Heart right ventricle (tissue), 16 donors: ENCODE measurements around the gene FBL. TPM values are rescaled to one million over a fixed set of nuclear protein-coding genes. Genes with fewer than 3 reads are reported as not detected.

Experiments
- ATAC-seq, 8 donors: fragments of 200-7000 bp; cut with Tn5 transposase; one replicate each; pipeline ENCODE4 v1.9.1; 2020; ENCODE audit warnings: mild to moderate bottlenecking in 8 of 8, moderate library complexity in 8 of 8, moderate number of reproducible peaks in 1 of 8
- DNase-seq, 2 donors: peaks; one replicate each; pipeline ENCODE4 v3.0.0-alpha.2; 2020
- H3K27ac ChIP-seq, 10 donors: fragments of 200-600 bp; sonication (generic) in 2 of 10; one replicate each; pipeline versions ENCODE4 v1.5.0 to v1.8.0; 2020 to 2022; ENCODE audit warnings: mild to moderate bottlenecking in 3 of 10
- H3K27me3 ChIP-seq, 7 donors: fragments of 200-600 bp; one replicate each; pipeline ENCODE4 v1.8.0; 2021 to 2022; ENCODE audit warnings: mild to moderate bottlenecking in 2 of 7
- H3K36me3 ChIP-seq, 9 donors: fragments of 200-600 bp; sonication (generic) in 1 of 9; one replicate each; pipeline versions ENCODE4 v1.5.0 to v1.8.0; 2020 to 2022; ENCODE audit warnings: mild to moderate bottlenecking in 2 of 9
- H3K4me1 ChIP-seq, 9 donors: fragments of 200-600 bp; sonication (generic) in 1 of 9; one replicate each; pipeline versions ENCODE4 v1.5.0 to v1.8.0; 2020 to 2022; ENCODE audit warnings: mild to moderate bottlenecking in 4 of 9
- H3K4me3 ChIP-seq, 10 donors: fragments of 200-600 bp; sonication (generic) in 2 of 10; one replicate each; pipeline versions ENCODE4 v1.5.0 to v1.8.0; 2020 to 2022; ENCODE audit warnings: mild to moderate bottlenecking in 7 of 10, moderate library complexity in 2 of 10
- H3K9me3 ChIP-seq, 11 donors: fragments of 200-600 bp in 10 of 11; sonication (generic) in 2 of 11; one replicate each; pipeline versions ENCODE4 v1.5.0 to v1.8.0; 2013 to 2022; ENCODE audit warnings: mild to moderate bottlenecking in 2 of 11, control low read depth in 1 of 11, moderate library complexity in 1 of 11
- CTCF ChIP-seq, 9 donors: fragments of 200-600 bp; sonication (generic) in 2 of 9; IDR thresholded peaks; one replicate each; pipeline versions ENCODE4 v1.5.0 to v1.8.0; 2021 to 2022; ENCODE audit warnings: antibody characterized with exemption in 9 of 9, mild to moderate bottlenecking in 5 of 9, moderate library complexity in 1 of 9
- WGBS, 2 donors: extraction: QIAGEN DNeasy Blood & Tissue Kit; methylation state at CpG; one replicate each; pipeline ENCODE4 v1.1.7; 2013; ENCODE audit warnings: inconsistent platforms in 1 of 2; 5-methylcytosine and 5-hydroxymethylcytosine counted together
- intact Hi-C, 10 donors: fragments of 100-400 bp; cut with DNase I; formaldehyde crosslinking; loops; one replicate each; pipeline versions ENCODE4 v1.11.1 to v1.14.2; 2022
- polyA plus RNA-seq, 2 donors: library from polyadenylated mRNA; stranded (reverse); fragments of 200-250 nt; gene quantifications; one replicate each; pipeline ENCODE4 v1.2.3, GENCODE V29; 2013
- total RNA-seq, 10 donors: library from RNA; stranded (reverse); fragmentation: NEBNext Ultra II Directional in 3 of 10; extraction: Animal tissue kit (Norgen Biotek cat#: 25700) in 3 of 10; gene quantifications; one replicate each; pipeline versions ENCODE4 v1.2.1 to v1.2.4, GENCODE V29; 2021 to 2023
- donor health status: Arrhythmogenic right ventricular cardiomyopathy.
- donor health status: ischemic (EF 13 %, LVEDD 7.1; RV severe dilation, severe dysfunction).
- donor health status: healthy with polysubstance abuse.
- donor health status: DM: no; HTN: yes; CAD: no.
- donor health status: DM: no; HTN: no; CAD: no.
- donor health status: ischemic (EF 25% LVEDD 6.9; RV normal size, moderate dysfunction).
- donor health status: ischemic (EF 25% LVEDD 5.7; RV mildly dilated, moderate dysfunction).
- donor health status: healthy.
- donor health status: DM: yes; HTN: yes; CAD: no.
- donor health status: Ischemic cardiomyopathy.
- donor health status: ischemic (EF 35%, LVEDD 5.7; RV mildly dilated, moderate dysfunction).
- donor health status: nonischemic (EF 11% LVEDD 7.7; RV severe dilation, severe dysfunction).
- donor health status: DM: yes; HTN: yes; CAD: no.
- donor health status: PGD.
- donor health status: ischemic (EF 29% LVEDD 5.4; RV normal size, mild dysfunction).
- donor health status: nonischemic (EF 23%, LVEDD 6.1; RV moderate dilation, normal function).

The FBL gene
- total and polyA plus RNA-seq, 12 donors = 52.7 to 192 (median 73.9) TPM

- WGBS, 2 donors = 94% methylated on average over 24 to 35 of the region's 35 CpGs
- H3K27ac ChIP-seq = no peak overlapping the region
- H3K9me3 ChIP-seq = no peaks in the 10 kb centered on the region
- peaks cover 0 to 28% (median 12%) of the 10 kb centered on the region in 9 donors for H3K4me1 ChIP-seq
- no peak for DNase-seq
- ATAC-seq = no peak
- no peak for TF ChIP-seq CTCF (IDR thresholded peaks at IDR 0.05)
- no peaks in the 10 kb centered on the region for H3K27me3 ChIP-seq
- intact Hi-C loops = no loop called here
- H3K36me3 ChIP-seq = peaks cover 3 to 72% (median 45%) of the 10 kb centered on the region in 9 donors
- no peak overlapping the region for H3K4me3 ChIP-seq
These were observed 19.8 kb downstream of the FBL start for GRCh38 chr19:39826311-39826945.

- Histone ChIP-seq H3K9me3 (no peaks in the 10 kb centered on the region), H3K4me1 (peaks cover 0 to 28% (median 12%) of the 10 kb centered on the region in 9 donors), H3K27me3 (no peaks in the 10 kb centered on the region), H3K27ac (peak overlapping the region in 1 of 10 donors; percentile 86), H3K36me3 (peaks cover 3 to 64% (median 41%) of the 10 kb centered on the region in 9 donors), H3K4me3 (no peak overlapping the region)
- DNase-seq = peak in 1 of 2 donors; percentile 17
- TF ChIP-seq CTCF (IDR thresholded peaks at IDR 0.05) = no peak
- WGBS, 2 donors = 87 to 88% methylated on average over 17 of the region's 17 CpGs
- ATAC-seq = peak in 1 of 8 donors; percentile 33
- intact Hi-C loops = no loop called here
These were observed 20.6 kb downstream of the FBL start for GRCh38 chr19:39825531-39826076.

GRCh38 chr19:39825093-39825463 is 21.1 kb downstream of the FBL start:
- H3K27ac ChIP-seq = peak overlapping the region in 8 of 10 donors; percentile 26 to 87 (median 74)
- H3K4me3 ChIP-seq = peak overlapping the region in 4 of 10 donors; percentile 72 to 94 (median 86)
- peaks cover 0 to 28% (median 12%) of the 10 kb centered on the region in 9 donors for H3K4me1 ChIP-seq
- intact Hi-C loops = no loop called here
- no peaks in the 10 kb centered on the region for H3K27me3 ChIP-seq
- no peaks in the 10 kb centered on the region for H3K9me3 ChIP-seq
- DNase-seq (no peak), ATAC-seq (peak in 2 of 8 donors; percentile 3 to 10)
- WGBS, 2 donors = 80 to 81% methylated on average over 11 of the region's 11 CpGs
- H3K36me3 ChIP-seq = peaks cover 1 to 59% (median 36%) of the 10 kb centered on the region in 9 donors
- TF ChIP-seq CTCF (IDR thresholded peaks at IDR 0.05) = no peak

- 4 to 7% methylated on average over 47 of the region's 47 CpGs for WGBS, 2 donors
- H3K27me3 ChIP-seq = no peaks in the 10 kb centered on the region
- no peaks in the 10 kb centered on the region for H3K9me3 ChIP-seq
- ATAC-seq (peak; percentile 93 to 98 (median 97)), DNase-seq (peak; percentile 79 to 93)
- peak in 1 of 9 donors; percentile 17 for TF ChIP-seq CTCF (IDR thresholded peaks at IDR 0.05)
- H3K4me3 ChIP-seq = peak overlapping the region; percentile 72 to 94 (median 79)
- intact Hi-C loops = loop anchor here in 2 of 10 donors (1.0 kb wide), 1 partner anchor 9 kb away; no protein-coding TSS in a partner anchor
- H3K27ac ChIP-seq = peak overlapping the region in 9 of 10 donors; percentile 69 to 87 (median 77)
- H3K36me3 ChIP-seq = peaks cover 0 to 52% (median 31%) of the 10 kb centered on the region in 9 donors
- peaks cover 0 to 27% (median 12%) of the 10 kb centered on the region in 9 donors for H3K4me1 ChIP-seq
These were observed 21.8 kb downstream of the FBL start for GRCh38 chr19:39824143-39825092.
